ENCODE measurements around the gene CTIF. TPM values are rescaled to one million over a fixed set of nuclear protein-coding genes. Genes with fewer than 3 reads are reported as not detected.

CTIF gene
- total RNA-seq, 2 experiments from 2014 or later = 3.2 to 3.5 TPM

GRCh38 chr18:48796491-48797205 lies 257.8 kb downstream of the CTIF start:
- POLR2A ChIA-PET = interaction anchor here (0.8 to 1.0 kb wide), 2 partner anchors 14 to 21 kb away, joined by 3 read pairs; no protein-coding TSS in a partner anchor
- DNase-seq (no peak), ATAC-seq (no peak)
- no peak overlapping the region for H3K4me3 Mint-ChIP-seq
- intact Hi-C loops (cut with micrococcal nuclease) = no loop called here
- CTCF ChIA-PET = interaction anchor here (1.0 to 1.6 kb wide), 2 partner anchors 11 to 117 kb away, joined by 3 to 4 read pairs; no protein-coding TSS in a partner anchor
- no peak overlapping the region for H3K27ac Mint-ChIP-seq
- H3K4me1 Mint-ChIP-seq (ENCODE audit: low read depth) = peaks cover 32% of the 10 kb centered on the region
- H3K27me3 Mint-ChIP-seq = no peaks in the 10 kb centered on the region
- no peaks in the 10 kb centered on the region for H3K36me3 Mint-ChIP-seq (ENCODE audit: low read depth)
- no peaks in the 10 kb centered on the region for H3K9me3 Mint-ChIP-seq
- TF ChIP-seq, protein P1, sequence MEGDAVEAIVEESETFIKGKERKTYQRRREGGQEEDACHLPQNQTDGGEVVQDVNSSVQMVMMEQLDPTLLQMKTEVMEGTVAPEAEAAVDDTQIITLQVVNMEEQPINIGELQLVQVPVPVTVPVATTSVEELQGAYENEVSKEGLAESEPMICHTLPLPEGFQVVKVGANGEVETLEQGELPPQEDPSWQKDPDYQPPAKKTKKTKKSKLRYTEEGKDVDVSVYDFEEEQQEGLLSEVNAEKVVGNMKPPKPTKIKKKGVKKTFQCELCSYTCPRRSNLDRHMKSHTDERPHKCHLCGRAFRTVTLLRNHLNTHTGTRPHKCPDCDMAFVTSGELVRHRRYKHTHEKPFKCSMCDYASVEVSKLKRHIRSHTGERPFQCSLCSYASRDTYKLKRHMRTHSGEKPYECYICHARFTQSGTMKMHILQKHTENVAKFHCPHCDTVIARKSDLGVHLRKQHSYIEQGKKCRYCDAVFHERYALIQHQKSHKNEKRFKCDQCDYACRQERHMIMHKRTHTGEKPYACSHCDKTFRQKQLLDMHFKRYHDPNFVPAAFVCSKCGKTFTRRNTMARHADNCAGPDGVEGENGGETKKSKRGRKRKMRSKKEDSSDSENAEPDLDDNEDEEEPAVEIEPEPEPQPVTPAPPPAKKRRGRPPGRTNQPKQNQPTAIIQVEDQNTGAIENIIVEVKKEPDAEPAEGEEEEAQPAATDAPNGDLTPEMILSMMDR (IDR thresholded peaks at IDR 0.05) = no peak

DNA sequence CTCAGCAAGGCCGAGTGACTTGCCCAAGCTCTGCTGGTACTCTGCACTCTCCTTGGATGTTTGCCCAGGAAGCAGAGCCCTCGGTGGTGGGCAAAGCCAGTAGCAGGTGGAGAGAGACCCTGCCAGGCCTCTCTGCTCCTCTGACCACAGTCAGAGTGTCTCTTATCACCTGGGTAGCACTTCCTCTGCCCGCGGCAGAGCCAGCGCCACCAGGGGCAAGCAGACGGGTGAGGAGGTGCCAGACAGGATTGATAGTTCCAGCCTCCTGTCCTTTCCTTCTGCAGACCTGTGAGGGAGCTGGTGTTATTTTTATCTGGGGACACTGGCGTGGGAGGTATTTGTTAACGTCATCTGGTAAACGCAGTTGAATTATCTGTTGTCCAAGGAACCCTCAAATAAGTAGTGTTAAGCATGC lies 259.0 kb downstream of the CTIF start:
- DNase-seq = no peak
- Mint-ChIP-seq H3K27me3 (no peaks in the 10 kb centered on the region), H3K9me3 (no peaks in the 10 kb centered on the region), H3K4me3 (no peak overlapping the region), H3K36me3 (ENCODE audit: low read depth) (no peaks in the 10 kb centered on the region), H3K4me1 (ENCODE audit: low read depth) (peaks cover 43% of the 10 kb centered on the region), H3K27ac (no peak overlapping the region)
- intact Hi-C loops (cut with micrococcal nuclease) = no loop called here
- POLR2A ChIA-PET = interaction anchor here (0.7 kb wide), 1 partner anchor 35 kb away, joined by 3 read pairs; no protein-coding TSS in a partner anchor
- TF ChIP-seq, protein P1 (IDR thresholded peaks at IDR 0.05) = no peak
- CTCF ChIA-PET = interaction anchor here (1.0 kb wide), 2 partner anchors 100 to 115 kb away, joined by 3 read pairs; no protein-coding TSS in a partner anchor
- ATAC-seq = no peak

DNA sequence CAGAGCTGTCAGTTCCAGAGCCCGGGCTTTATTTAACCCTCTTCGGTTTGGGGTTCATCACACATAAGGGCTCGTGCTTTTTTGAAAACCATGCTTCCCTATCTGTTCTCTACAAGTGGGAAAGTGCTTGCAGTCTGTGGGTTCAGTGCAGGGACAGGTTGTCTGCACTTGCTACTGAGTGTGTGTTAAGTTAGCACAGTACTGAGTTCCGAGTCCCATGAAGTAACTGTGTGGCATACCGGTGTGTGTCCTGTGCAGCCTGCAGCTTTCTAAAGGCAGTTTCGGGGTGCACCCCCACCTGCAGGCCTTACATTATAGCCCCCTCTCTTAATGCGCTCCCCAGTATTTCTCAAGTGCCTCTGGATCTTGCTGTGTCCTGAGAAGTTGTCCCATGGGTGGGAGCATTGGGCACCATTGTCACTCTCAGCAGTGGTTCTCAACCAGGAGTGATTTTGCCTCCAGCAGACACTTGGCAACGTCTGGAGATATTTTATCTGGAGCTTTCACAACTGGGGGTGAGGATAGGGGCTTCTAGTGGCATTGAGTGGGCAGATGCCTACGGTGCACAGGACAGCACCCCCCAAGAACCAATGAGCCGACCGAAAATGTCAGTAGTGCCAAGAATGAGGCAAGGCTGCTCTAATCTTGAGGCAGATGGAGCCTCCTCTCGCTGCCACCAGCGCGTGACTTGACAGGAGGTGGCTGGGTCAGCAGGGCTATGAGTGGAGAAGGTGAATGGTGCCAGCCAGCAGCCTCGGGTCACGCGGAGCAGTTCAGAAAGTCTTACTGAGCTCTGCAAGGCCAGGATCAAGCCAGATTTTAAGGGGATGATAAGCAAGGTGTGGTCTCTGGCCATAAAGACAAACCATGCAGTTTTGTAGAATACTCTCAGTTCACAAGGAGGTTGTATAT lies 259.8 kb downstream of the CTIF start:
- TF ChIP-seq, protein P1 (IDR thresholded peaks at IDR 0.05) = no peak
- Mint-ChIP-seq H3K27ac (no peak overlapping the region), H3K4me3 (no peak overlapping the region), H3K4me1 (ENCODE audit: low read depth) (peaks cover 51% of the 10 kb centered on the region), H3K27me3 (no peaks in the 10 kb centered on the region), H3K9me3 (no peaks in the 10 kb centered on the region), H3K36me3 (ENCODE audit: low read depth) (no peaks in the 10 kb centered on the region)
- DNase-seq = no peak
- intact Hi-C loops (cut with micrococcal nuclease) = no loop called here
- ChIA-PET POLR2A (interaction anchor here (0.6 to 0.9 kb wide), 2 partner anchors 22 to 126 kb away, joined by 3 read pairs; no protein-coding TSS in a partner anchor), CTCF (interaction anchor here (1.0 kb wide), 1 partner anchor 99 kb away, joined by 3 read pairs; no protein-coding TSS in a partner anchor)
- no peak for ATAC-seq

- CTCF ChIA-PET = no interaction called here
- DNase-seq (no peak), ATAC-seq (no peak)
- Mint-ChIP-seq H3K36me3 (ENCODE audit: low read depth) (no peaks in the 10 kb centered on the region), H3K27me3 (no peaks in the 10 kb centered on the region), H3K27ac (peak overlapping the region; percentile 65), H3K4me1 (ENCODE audit: low read depth) (peaks cover 59% of the 10 kb centered on the region), H3K4me3 (no peak overlapping the region), H3K9me3 (no peaks in the 10 kb centered on the region)
- POLR2A ChIA-PET = no interaction called here
- TF ChIP-seq, protein P1 (IDR thresholded peaks at IDR 0.05) = no peak
- intact Hi-C loops (cut with micrococcal nuclease) = no loop called here
These were observed 261.0 kb downstream of the CTIF start for GRCh38 chr18:48799724-48800315.
